Osteoblast (primary cell): ENCODE measurements around the gene RUFY1. TPM values are rescaled to one million over a fixed set of nuclear protein-coding genes. Genes with fewer than 3 reads are reported as not detected.

ENCODE experiments used
- DNase-seq: peaks from one replicate; pipeline ENCODE4 v3.0.0; 2011; ENCODE audit warnings: low spot score, mixed read lengths; ENCODE audit not compliant: insufficient read length; ENCODE audit errors: missing footprints
- H2AFZ ChIP-seq: 2 replicates; pipeline ENCODE4 v1.6.0; 2011; ENCODE audit warnings: mild to moderate bottlenecking, low read length
- H3K27ac ChIP-seq: 2 replicates; pipeline ENCODE4 v1.5.1; 2011; ENCODE audit warnings: mild to moderate bottlenecking, low read depth, low read length, moderate library complexity
- H3K27me3 ChIP-seq: 2 replicates; pipeline ENCODE4 v1.6.0; 2012; ENCODE audit warnings: mild to moderate bottlenecking, control low read depth, inconsistent platforms, low read length, moderate library complexity; ENCODE audit not compliant: insufficient read depth
- H3K36me3 ChIP-seq: 2 replicates; pipeline ENCODE4 v1.5.1; 2011; ENCODE audit warnings: mild to moderate bottlenecking, low read length, control low read depth, moderate library complexity; ENCODE audit not compliant: insufficient read depth
- H3K4me1 ChIP-seq: 2 replicates; pipeline ENCODE4 v1.5.1; 2011; ENCODE audit warnings: mild to moderate bottlenecking, low read length, control low read depth, moderate library complexity; ENCODE audit not compliant: insufficient read depth
- H3K4me2 ChIP-seq: 2 replicates; pipeline ENCODE4 v1.6.0; 2011; ENCODE audit warnings: mild to moderate bottlenecking, low read length; ENCODE audit not compliant: insufficient read depth
- H3K4me3 ChIP-seq: fragments of 200-600 bp; sonication (generic); 3 replicates; pipeline ENCODE4 v1.5.1; 2012; ENCODE audit warnings: mild to moderate bottlenecking, low read length, inconsistent platforms; ENCODE audit not compliant: insufficient read depth
- H3K79me2 ChIP-seq: 2 replicates; pipeline ENCODE4 v1.6.0; 2012; ENCODE audit warnings: mild to moderate bottlenecking, low read length, control low read depth, inconsistent platforms; ENCODE audit not compliant: insufficient read depth
- H3K9me3 ChIP-seq: 2 replicates; pipeline ENCODE4 v1.5.1; 2011; ENCODE audit warnings: low read depth, low read length, control low read depth
- H4K20me1 ChIP-seq: 2 replicates; pipeline ENCODE4 v1.6.0; 2012; ENCODE audit warnings: mild to moderate bottlenecking, low read length, control low read depth; ENCODE audit not compliant: insufficient read depth
- CTCF ChIP-seq: IDR thresholded peaks from 2 replicates; pipeline ENCODE4 v1.5.1; 2011; ENCODE audit warnings: mild to moderate bottlenecking, low read depth, low read length, moderate library complexity; ENCODE audit errors: extremely low read depth
- total RNA-seq: library from RNA; depleted of rRNA; stranded (reverse); fragments of >200 nt; gene quantifications from 2 replicates; pipeline ENCODE4 v1.2.3, GENCODE V29; 2012

The RUFY1 gene
- total RNA-seq, 1 donor = 51.8 TPM

- Histone ChIP-seq H3K4me1 (peaks cover 11% of the 10 kb centered on the region), H3K4me2 (peak overlapping the region; percentile 90), H3K9me3 (no peaks in the 10 kb centered on the region), H3K4me3 (peak overlapping the region; percentile 87), H3K79me2 (peaks cover 65% of the 10 kb centered on the region), H4K20me1 (peaks cover 7% of the 10 kb centered on the region), H3K36me3 (peaks cover 24% of the 10 kb centered on the region), H3K27ac (peak overlapping the region; percentile 44), H3K27me3 (no peaks in the 10 kb centered on the region), H2AFZ (peak overlapping the region; percentile 94)
- no peak for TF ChIP-seq CTCF
- DNase-seq = no peak
Measured at GRCh38 chr5:179558932-179559283, 8.6 kb downstream of the RUFY1 start.

- TF ChIP-seq CTCF = no peak
- H2AFZ ChIP-seq = peak overlapping the region; percentile 94
- H3K4me2 ChIP-seq = peak overlapping the region; percentile 90
- H3K9me3 ChIP-seq = no peaks in the 10 kb centered on the region
- peak; percentile 99 for DNase-seq
- peaks cover 26% of the 10 kb centered on the region for H3K36me3 ChIP-seq
- peaks cover 65% of the 10 kb centered on the region for H3K79me2 ChIP-seq
- peak overlapping the region; percentile 72 for H3K27ac ChIP-seq
- H3K4me3 ChIP-seq = peak overlapping the region; percentile 87
- no peaks in the 10 kb centered on the region for H3K27me3 ChIP-seq
- H3K4me1 ChIP-seq = peaks cover 6% of the 10 kb centered on the region
- H4K20me1 ChIP-seq = peaks cover 7% of the 10 kb centered on the region
Measured at GRCh38 chr5:179559284-179560252, 9.2 kb downstream of the RUFY1 start.

- Histone ChIP-seq H3K79me2 (peaks cover 27% of the 10 kb centered on the region), H3K27me3 (no peaks in the 10 kb centered on the region), H3K36me3 (peaks cover 73% of the 10 kb centered on the region), H3K4me2 (no peak overlapping the region), H4K20me1 (peaks cover 11% of the 10 kb centered on the region), H3K9me3 (no peaks in the 10 kb centered on the region), H2AFZ (no peak overlapping the region), H3K27ac (no peak overlapping the region), H3K4me3 (no peak overlapping the region), H3K4me1 (peaks cover 6% of the 10 kb centered on the region)
- DNase-seq = no peak
- TF ChIP-seq CTCF = no peak
Measured at GRCh38 chr5:179564526-179564925, 14.2 kb downstream of the RUFY1 start.

- no peak overlapping the region for H3K4me2 ChIP-seq
- H2AFZ ChIP-seq = no peak overlapping the region
- H3K27me3 ChIP-seq = no peaks in the 10 kb centered on the region
- no peak overlapping the region for H3K4me3 ChIP-seq
- no peak for TF ChIP-seq CTCF
- peaks cover 3% of the 10 kb centered on the region for H3K79me2 ChIP-seq
- no peak for DNase-seq
- peaks cover 5% of the 10 kb centered on the region for H4K20me1 ChIP-seq
- no peaks in the 10 kb centered on the region for H3K9me3 ChIP-seq
- no peaks in the 10 kb centered on the region for H3K4me1 ChIP-seq
- H3K36me3 ChIP-seq = peaks cover 79% of the 10 kb centered on the region
- H3K27ac ChIP-seq = no peak overlapping the region
Measured at GRCh38 chr5:179568721-179569120, 18.4 kb downstream of the RUFY1 start.
